Neural progenitor cell (in vitro differentiated cells): ENCODE data around the gene FARS2.

Experiments
- EZH2 ChIP-seq: fragments of 200-600 bp; sonication (generic); IDR thresholded peaks from 2 replicates; pipeline ENCODE4 v1.6.1; 2017; ENCODE audit warnings: antibody characterized with exemption, mild to moderate bottlenecking, moderate library complexity
- EZH2phosphoT487 ChIP-seq: fragments of 200-600 bp; sonication (generic); IDR thresholded peaks from 2 replicates; pipeline ENCODE4 v1.6.1; 2017; ENCODE audit warnings: antibody characterized with exemption
- TF ChIP-seq, protein P1 (sequence below): fragments of 200-600 bp; sonication (generic); IDR thresholded peaks from 2 replicates; pipeline ENCODE4 v1.5.1; 2017; ENCODE audit warnings: antibody characterized with exemption, mild to moderate bottlenecking

DNA sequence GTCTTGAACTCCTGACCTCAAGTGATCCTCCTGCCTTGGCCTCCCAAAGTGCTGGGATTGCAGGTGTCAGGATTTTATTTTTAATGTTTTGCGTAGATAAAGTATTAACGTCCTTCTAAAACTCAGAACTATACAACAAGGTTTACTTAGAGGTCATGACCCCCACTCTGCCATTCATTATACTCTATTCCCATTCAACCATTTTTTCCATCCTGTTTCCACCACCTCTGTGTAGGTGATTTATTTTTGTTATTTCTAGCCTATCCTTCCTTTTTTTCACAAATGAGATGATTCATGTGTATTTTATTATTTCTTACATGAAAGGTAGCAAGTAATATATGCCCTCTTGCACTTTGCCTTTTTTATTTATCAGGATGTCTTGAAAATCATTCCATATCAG is 138.1 kb downstream of the FARS2 start:
- TF ChIP-seq, protein P1, sequence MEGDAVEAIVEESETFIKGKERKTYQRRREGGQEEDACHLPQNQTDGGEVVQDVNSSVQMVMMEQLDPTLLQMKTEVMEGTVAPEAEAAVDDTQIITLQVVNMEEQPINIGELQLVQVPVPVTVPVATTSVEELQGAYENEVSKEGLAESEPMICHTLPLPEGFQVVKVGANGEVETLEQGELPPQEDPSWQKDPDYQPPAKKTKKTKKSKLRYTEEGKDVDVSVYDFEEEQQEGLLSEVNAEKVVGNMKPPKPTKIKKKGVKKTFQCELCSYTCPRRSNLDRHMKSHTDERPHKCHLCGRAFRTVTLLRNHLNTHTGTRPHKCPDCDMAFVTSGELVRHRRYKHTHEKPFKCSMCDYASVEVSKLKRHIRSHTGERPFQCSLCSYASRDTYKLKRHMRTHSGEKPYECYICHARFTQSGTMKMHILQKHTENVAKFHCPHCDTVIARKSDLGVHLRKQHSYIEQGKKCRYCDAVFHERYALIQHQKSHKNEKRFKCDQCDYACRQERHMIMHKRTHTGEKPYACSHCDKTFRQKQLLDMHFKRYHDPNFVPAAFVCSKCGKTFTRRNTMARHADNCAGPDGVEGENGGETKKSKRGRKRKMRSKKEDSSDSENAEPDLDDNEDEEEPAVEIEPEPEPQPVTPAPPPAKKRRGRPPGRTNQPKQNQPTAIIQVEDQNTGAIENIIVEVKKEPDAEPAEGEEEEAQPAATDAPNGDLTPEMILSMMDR: no peak
- no peak for TF ChIP-seq EZH2phosphoT487
- no peak for TF ChIP-seq EZH2
